ENCODE measurements around the gene EIF4EBP3. TPM values are rescaled to one million over a fixed set of nuclear protein-coding genes. Genes with fewer than 3 reads are reported as not detected.
A peak's percentile ranks its signal among the peaks of the same experiment; 100 is the strongest.

EIF4EBP3 gene
- total RNA-seq, 2 donors from 2014 or later, result 8.8 to 11.5 TPM

DNA sequence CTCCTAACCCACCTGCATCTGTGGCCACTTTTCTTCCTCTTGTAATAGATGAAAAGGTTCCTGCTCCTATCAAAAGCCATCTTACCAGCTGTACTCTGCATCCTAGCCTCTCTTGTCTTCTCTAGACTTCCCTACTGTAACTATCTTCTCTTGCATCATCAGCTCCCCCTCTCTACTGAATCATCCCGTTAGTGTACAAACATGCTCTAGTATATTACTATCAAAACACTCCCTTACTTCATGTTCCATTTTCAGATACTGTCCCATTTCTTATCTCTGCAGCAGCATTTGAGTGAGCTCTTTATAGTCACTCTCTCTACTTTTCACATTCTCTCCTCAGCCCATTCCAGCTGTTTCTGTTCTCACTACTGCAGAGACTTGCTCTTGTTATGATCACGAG lies 7.0 kb downstream of the EIF4EBP3 start:
- ATAC-seq (peak in 1 of 2 donors; percentile 27), DNase-seq (no peak)

GRCh38 chr5:140555747-140556312 lies 8.4 kb downstream of the EIF4EBP3 start:
- no peak for ATAC-seq
- intact Hi-C loops (cut with DNase I), result no loop called here
- no peak for DNase-seq

More for the DNA sequence above, 7.0 kb downstream of the EIF4EBP3 start:
- intact Hi-C loops (cut with DNase I), result no loop called here

- ATAC-seq (no peak), DNase-seq (no peak)
- intact Hi-C loops (cut with DNase I), result no loop called here
Observed at GRCh38 chr5:140556438-140556837, 9.0 kb downstream of the EIF4EBP3 start.

GRCh38 chr5:140557136-140557805 lies 9.8 kb downstream of the EIF4EBP3 start, which contains the start of gene SRA1:
Gene SRA1 (minus strand): TSS chr5:140557473. CDS start chr5:140557452, 21 bp downstream.
- DNase-seq (peak; percentile 95), ATAC-seq (peak; percentile 96 to 99)
- intact Hi-C loops (cut with DNase I), result no loop called here

DNA sequence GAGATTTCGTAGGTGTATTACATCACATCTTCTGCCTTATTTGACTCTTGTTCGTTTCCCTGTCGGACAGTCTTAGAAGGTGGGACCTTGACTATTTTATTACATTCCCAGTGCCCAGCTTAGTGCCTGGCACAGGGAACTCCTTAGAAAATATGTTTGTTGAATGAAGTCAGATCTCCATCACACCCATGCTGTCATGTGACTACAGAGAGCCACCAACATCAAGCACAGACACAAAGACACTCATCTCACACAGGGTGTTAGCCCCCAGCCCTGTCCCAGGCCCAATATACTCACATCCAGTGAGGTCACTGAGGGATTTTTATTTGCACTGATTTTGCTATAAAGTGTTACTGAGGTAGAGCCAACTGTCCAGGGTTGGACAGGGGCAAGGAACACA lies 10.5 kb downstream of the EIF4EBP3 start:
- intact Hi-C loops (cut with DNase I), result no loop called here
- no peak for ATAC-seq
- no peak for DNase-seq

DNA sequence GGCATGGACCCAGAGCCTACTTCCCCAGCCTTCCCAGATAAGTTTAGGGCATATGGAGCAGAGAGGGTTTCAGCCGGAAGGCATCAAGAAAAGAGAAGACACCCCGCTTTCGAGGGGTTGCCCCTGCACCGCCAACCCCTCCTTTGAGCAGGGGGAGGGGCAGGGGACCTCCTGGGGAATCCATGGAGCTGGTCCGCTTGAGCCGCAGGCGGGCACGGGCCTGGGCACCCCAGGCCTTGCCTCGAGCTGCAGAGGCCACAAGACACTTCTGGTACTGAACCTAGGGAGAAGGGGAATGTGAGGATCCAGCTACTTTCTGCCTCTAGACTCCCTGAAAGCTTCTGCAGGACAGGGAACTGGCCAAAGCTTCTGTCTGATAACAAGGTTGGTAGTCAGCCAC lies 11.1 kb downstream of the EIF4EBP3 start:
- ATAC-seq (no peak), DNase-seq (no peak)
- intact Hi-C loops (cut with DNase I), result no loop called here

GRCh38 chr5:140560227-140560626 lies 12.8 kb downstream of the EIF4EBP3 start:
- intact Hi-C loops (cut with DNase I), result loop anchor here in 1 of 2 donors (10.0 kb wide), 1 partner anchor 85 kb away; the partner anchor contains the start of genes IK and NDUFA2
- ATAC-seq, result no peak
- DNase-seq, result no peak

GRCh38 chr5:140561753-140562523 lies 14.5 kb downstream of the EIF4EBP3 start:
- DNase-seq (no peak), ATAC-seq (no peak)
- intact Hi-C loops (cut with DNase I), result loop anchor here in 1 of 2 donors (10.0 kb wide), 1 partner anchor 83 kb away; the partner anchor contains the start of genes IK and NDUFA2

GRCh38 chr5:140563596-140563995 lies 16.1 kb downstream of the EIF4EBP3 start:
- intact Hi-C loops (cut with DNase I), result loop anchor here in 1 of 2 donors (10.0 kb wide), 1 partner anchor 81 kb away; the partner anchor contains the start of genes IK and NDUFA2
- no peak for DNase-seq
- ATAC-seq, result no peak

DNA sequence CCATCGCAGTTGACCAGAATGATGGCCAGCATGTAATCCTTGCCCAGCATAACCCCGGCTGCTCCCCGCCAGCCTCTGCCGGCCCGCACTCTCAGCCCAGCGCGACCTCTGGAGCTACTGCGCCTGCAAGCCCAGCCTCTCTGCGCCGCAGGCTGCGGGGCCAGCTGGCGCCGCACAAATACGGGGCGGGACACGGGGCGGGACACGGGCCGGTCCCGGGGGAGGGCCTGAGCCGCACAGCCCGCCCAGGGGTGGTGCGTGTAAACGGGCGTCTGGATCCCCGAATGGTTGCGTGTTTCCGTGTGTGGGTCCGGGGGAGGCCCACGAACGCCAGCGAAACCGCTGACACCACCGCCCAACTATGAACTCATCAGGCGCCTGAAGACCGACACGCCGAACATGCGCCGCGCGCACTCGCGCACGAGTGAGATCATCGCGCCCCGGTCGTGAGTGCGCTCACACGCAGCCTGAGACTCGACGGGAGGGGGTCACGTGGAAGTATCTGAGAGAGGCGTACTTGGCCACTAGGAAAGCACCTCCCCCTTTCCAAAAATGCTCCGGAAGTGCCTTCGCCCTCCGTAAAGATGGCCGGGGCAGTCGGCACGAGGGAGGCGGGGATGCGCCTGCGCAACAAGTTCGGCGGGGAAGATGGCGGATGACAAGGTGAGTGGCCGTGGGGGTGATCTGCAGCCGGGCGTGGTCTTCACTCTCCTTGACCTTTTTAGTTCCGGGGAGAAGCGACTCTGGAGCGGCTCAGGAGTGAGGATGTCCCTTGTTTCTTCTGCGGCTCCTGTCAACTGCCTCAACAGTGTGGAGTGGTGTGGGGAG lies 16.9 kb downstream of the EIF4EBP3 start, which contains the start of the genes APBB3 and SLC35A4:
TSS of gene APBB3 (minus strand) at position 403 of the 828 bp plus-strand sequence. CDS start at position 50, 353 bp downstream.
TSS of gene SLC35A4 (plus strand) at position 633 of the 828 bp plus-strand sequence. CDS start 2,342 bp downstream, outside the sequence.
- ATAC-seq, result peak; percentile 94 to 95
- intact Hi-C loops (cut with DNase I), result loop anchor here (5.0 to 10.0 kb wide), 2 partner anchors 68 to 80 kb away; partner anchors contain the start of genes CD14 (in 1 of the 2), IK (in 1 of the 2) and NDUFA2 (in 1 of the 2)
- peak; percentile 98 for DNase-seq

GRCh38 chr5:140565024-140565779 lies 17.7 kb downstream of the EIF4EBP3 start:
- intact Hi-C loops (cut with DNase I), result loop anchor here (5.0 to 10.0 kb wide), 2 partner anchors 67 to 80 kb away; partner anchors contain the start of genes CD14 (in 1 of the 2), IK (in 1 of the 2) and NDUFA2 (in 1 of the 2)

DNA sequence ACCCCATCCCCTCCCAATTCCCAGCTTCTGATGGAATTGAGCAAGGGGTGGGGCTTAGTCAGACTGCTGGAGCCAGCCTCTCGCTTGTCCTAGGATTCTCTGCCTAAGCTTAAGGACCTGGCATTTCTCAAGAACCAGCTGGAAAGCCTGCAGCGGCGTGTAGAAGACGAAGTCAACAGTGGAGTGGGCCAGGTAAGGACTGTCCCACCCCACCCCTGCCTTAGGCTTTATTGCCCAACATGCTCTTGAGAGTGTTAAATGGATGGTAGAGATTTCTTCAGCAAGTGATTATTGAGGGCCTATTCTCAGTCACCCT lies 18.3 kb downstream of the EIF4EBP3 start:
- intact Hi-C loops (cut with DNase I), result loop anchor here (5.0 to 10.0 kb wide), 2 partner anchors 67 to 79 kb away; partner anchors contain the start of genes CD14 (in 1 of the 2), IK (in 1 of the 2) and NDUFA2 (in 1 of the 2)
- ATAC-seq (no peak), DNase-seq (no peak)

More at GRCh38 chr5:140565024-140565779, 17.7 kb downstream of the EIF4EBP3 start:
- ATAC-seq (no peak), DNase-seq (no peak)

- ATAC-seq (no peak), DNase-seq (no peak)
- intact Hi-C loops (cut with DNase I), result loop anchor here (5.0 to 10.0 kb wide), 2 partner anchors 66 to 78 kb away; partner anchors contain the start of genes CD14 (in 1 of the 2), IK (in 1 of the 2) and NDUFA2 (in 1 of the 2)
Observed at GRCh38 chr5:140566665-140567064, 19.2 kb downstream of the EIF4EBP3 start.

DNA sequence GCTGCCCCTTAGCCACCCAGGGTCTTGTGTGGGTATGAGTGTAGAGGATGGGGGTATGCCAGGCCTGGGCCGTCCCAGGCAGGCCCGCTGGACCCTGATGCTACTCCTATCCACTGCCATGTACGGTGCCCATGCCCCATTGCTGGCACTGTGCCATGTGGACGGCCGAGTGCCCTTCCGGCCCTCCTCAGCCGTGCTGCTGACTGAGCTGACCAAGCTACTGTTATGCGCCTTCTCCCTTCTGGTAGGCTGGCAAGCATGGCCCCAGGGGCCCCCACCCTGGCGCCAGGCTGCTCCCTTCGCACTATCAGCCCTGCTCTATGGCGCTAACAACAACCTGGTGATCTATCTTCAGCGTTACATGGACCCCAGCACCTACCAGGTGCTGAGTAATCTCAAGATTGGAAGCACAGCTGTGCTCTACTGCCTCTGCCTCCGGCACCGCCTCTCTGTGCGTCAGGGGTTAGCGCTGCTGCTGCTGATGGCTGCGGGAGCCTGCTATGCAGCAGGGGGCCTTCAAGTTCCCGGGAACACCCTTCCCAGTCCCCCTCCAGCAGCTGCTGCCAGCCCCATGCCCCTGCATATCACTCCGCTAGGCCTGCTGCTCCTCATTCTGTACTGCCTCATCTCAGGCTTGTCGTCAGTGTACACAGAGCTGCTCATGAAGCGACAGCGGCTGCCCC lies 19.8 kb downstream of the EIF4EBP3 start:
- ATAC-seq (no peak), DNase-seq (no peak)
- intact Hi-C loops (cut with DNase I), result loop anchor here (5.0 to 10.0 kb wide), 2 partner anchors 65 to 78 kb away; partner anchors contain the start of genes CD14 (in 1 of the 2), IK (in 1 of the 2) and NDUFA2 (in 1 of the 2)

- ATAC-seq, result no peak
- DNase-seq, result no peak
- intact Hi-C loops (cut with DNase I), result loop anchor here (5.0 to 10.0 kb wide), 2 partner anchors 64 to 77 kb away; partner anchors contain the start of genes CD14 (in 1 of the 2), IK (in 1 of the 2) and NDUFA2 (in 1 of the 2)
Observed at GRCh38 chr5:140567871-140568270, 20.4 kb downstream of the EIF4EBP3 start.

DNA sequence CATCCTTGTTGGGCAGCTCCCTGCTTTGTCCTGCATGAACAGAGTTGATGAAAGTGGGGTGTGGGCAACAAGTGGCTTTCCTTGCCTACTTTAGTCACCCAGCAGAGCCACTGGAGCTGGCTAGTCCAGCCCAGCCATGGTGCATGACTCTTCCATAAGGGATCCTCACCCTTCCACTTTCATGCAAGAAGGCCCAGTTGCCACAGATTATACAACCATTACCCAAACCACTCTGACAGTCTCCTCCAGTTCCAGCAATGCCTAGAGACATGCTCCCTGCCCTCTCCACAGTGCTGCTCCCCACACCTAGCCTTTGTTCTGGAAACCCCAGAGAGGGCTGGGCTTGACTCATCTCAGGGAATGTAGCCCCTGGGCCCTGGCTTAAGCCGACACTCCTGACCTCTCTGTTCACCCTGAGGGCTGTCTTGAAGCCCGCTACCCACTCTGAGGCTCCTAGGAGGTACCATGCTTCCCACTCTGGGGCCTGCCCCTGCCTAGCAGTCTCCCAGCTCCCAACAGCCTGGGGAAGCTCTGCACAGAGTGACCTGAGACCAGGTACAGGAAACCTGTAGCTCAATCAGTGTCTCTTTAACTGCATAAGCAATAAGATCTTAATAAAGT lies 21.1 kb downstream of the EIF4EBP3 start:
- DNase-seq, result no peak
- ATAC-seq, result no peak
- intact Hi-C loops (cut with DNase I), result loop anchor here (5.0 to 10.0 kb wide), 2 partner anchors 64 to 76 kb away; partner anchors contain the start of genes CD14 (in 1 of the 2), IK (in 1 of the 2) and NDUFA2 (in 1 of the 2)

All from left cardiac atrium (tissue), 4 donors.